GM18511 (cell line): ENCODE data around the gene ABHD1.
"Not testable (repeated sequence)": the region's sequence is repeated elsewhere in the genome, so short reads cannot be mapped to it uniquely, and the experiment has no call there.

ENCODE experiments used
- ATAC-seq: cut with Tn5 transposase; IDR thresholded peaks from one replicate; pipeline ENCODE4 v1.9.1; 2021; ENCODE audit warnings: mild to moderate bottlenecking, moderate library complexity; ENCODE audit not compliant: unreplicated experiment

ABHD1 gene

GRCh38 chr2:27109083-27109482, 14.5 kb upstream of the ABHD1 start:
- no peak for ATAC-seq

DNA sequence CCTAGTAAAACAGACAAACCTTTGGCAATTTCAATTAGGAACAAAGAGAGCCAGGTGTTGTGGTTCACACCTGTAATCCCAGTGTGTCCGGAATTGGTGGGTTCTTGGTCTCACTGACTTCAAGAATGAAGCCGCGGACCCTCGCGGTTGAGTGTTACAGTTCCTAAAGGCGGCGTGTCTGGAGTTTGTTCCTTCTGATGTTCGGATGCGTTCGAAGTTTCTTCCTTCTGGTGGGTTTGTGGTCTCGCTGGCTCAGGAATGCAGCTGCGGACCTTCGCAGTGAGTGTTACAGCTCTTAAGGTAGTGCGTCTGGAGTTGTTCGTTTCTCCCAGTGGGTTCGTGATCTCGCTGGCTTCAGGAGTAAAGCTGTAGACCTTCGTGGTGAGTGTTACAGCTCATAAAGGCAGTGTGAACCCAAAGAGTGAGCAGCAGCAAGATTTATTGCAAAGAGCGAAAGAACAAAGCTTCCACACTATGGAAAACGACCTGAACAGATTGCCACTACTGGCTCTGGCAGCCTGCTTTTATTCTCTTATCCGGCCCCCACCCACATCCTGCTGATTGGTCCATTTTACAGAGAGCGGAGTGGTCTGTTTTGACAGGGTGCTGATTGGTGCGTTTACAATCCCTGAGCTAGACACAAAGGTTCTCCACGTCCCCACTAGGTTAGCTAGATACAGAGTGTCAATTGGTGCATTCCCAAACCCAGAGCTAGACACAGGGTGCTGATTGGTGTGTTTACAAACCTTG, 12.8 kb upstream of the ABHD1 start:
- not testable (repeated sequence) for ATAC-seq

- not testable (repeated sequence) for ATAC-seq
Measured at GRCh38 chr2:27111392-27112078, 12.1 kb upstream of the ABHD1 start.

GRCh38 chr2:27115519-27115918, 8.1 kb upstream of the ABHD1 start:
- ATAC-seq, result no peak

- ATAC-seq, result no peak
Measured at GRCh38 chr2:27117995-27118524, 5.6 kb upstream of the ABHD1 start.

DNA sequence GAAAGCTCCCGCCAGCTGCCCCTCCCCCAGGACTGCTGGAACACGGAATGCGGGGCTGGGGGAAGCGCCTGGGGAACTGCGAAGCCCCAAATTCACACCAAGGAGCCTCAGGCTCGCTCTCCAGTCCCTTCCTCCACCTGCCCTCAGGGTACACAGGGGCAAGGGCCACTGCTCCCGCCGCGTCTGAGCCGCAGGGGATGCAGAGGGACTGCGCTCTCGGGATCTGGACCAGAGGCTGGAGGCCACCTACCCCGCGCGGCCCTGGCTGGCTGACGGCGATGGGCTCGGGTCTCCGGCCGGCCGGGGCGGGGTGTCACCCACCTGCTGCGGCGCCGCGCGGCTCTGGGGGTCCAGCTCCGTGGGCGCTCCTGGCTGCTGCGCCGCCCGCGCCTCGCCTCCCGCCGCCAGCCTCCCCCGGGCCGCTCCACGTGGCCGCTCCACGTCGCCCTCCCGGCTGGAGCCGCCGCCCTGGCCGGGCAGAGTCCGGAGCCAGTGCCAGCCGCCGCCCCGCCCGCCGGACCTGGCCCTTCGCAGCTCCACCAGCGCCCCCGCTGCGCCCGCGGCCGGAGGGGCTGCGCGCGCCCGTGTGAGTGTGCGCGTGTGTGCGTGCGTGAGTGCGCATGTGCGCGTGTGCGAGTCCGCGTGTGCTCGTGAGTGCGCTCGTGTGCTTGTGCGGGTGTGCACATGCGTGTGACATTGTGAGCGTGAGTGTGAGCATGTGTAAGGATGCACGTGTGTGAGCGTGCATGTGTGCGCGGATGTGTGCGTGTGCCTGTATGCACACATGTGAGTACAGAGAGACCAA, 4.9 kb upstream of the ABHD1 start, which contains the start of gene CGREF1:
Gene CGREF1 (minus strand): TSS at position 604 of the 805 bp plus-strand sequence. CDS start 14,762 bp downstream, outside the sequence.
- no peak for ATAC-seq

- ATAC-seq, result not testable (repeated sequence)
Measured at GRCh38 chr2:27119330-27119670, 4.3 kb upstream of the ABHD1 start.

- no peak for ATAC-seq
Measured at GRCh38 chr2:27121906-27122305, 1.7 kb upstream of the ABHD1 start.

- no peak for ATAC-seq
Measured at GRCh38 chr2:27122791-27123190, 824 bp upstream of the ABHD1 start.

DNA sequence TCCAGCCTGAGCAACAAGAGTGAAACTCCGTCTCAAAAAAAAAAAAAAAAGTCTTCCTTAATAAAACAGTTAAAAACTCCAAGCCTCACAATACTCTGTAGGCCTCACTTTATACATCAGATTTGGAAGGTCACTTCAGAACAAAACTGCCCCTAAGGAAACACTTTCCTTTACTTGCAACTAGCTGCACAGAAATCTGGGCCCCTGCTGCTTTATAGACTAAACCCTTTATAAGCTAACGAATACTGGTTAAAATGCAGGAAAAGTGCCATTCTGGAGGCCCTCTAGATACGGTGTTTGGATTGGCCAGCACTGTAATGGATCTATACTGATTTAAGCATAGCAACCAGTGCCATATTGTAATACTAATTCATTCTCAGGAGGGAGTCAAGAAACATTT, 1.5 kb downstream of the ABHD1 start:
- no peak for ATAC-seq

- ATAC-seq, result no peak
Measured at GRCh38 chr2:27126252-27126710, 2.7 kb downstream of the ABHD1 start.

GRCh38 chr2:27127883-27128667, 4.5 kb downstream of the ABHD1 start:
- no peak for ATAC-seq

DNA sequence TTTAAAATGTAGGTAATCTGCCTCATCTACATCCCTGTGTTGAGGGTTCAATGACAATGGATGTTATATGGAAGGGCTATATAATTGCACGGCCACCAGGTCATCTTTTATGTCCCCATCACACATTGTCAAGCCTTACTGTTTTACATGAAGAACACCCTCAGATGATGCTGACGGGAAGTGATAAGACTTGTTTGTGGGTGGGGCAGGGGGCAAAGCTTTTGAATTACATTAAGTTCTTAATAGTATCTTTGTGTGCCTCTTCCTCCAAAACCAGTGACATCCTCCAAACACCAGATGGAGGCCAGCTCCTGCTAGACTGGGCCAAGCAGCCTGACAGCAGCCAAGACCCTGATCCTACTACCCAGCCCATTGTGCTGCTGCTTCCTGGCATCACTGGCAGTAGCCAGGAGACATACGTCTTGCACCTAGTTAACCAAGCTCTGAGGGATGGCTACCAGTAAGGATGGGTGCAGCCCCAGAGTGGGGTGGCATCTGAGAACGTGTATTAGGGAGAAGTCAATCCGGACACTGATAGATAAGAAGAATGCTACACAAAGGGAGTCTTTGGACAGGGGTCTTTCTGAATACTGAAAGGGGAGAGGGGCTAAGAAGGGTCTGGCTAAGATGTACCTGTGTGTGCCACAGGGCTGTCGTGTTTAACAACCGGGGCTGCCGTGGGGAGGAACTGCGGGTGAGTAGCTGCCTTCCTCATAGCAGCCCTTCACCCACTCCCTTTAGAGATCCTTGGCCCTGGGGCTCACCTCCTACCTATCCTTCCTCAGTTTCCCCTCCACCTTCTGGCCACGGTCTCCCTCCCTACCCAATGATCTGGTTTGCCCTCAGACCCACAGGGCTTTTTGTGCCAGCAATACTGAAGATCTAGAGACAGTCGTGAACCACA, 5.3 kb downstream of the ABHD1 start:
- ATAC-seq, result no peak

DNA sequence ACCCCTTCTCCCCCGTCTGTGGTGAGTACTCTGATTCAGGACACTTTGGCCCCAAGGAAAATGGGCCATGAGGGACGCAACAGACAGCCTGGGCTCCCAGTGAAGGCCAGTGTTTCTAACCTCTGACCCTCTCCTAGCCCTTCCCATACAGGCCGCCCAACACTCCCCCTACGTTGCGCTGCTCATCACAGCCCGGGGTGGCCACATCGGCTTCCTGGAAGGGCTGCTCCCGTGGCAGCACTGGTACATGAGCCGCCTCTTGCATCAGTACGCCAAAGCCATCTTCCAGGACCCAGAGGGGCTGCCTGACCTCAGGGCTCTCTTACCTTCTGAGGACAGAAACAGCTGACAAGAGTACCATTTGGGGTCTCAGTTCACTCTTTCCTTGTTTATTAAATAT, 6.8 kb downstream of the ABHD1 start:
- ATAC-seq, result no peak

DNA sequence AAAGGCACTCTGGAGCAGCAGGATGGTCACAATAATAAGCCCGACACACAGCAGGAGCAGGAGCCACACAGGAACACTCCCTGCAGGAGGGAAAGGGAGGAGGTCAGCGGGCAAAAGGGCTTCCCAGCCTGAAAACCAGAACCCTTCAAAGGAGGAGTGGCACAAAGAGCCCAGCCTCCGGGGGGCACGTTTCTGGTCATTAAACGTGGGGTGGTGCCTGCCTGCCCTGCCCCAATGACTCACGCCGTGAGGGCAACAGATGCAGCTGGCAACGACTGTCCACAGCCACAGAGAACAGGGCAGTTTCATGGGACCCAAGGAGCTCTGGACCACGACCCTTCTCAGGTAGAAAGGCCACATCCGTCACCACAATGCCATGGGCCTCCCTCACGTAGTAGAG, 7.8 kb downstream of the ABHD1 start:
- ATAC-seq, result no peak

DNA sequence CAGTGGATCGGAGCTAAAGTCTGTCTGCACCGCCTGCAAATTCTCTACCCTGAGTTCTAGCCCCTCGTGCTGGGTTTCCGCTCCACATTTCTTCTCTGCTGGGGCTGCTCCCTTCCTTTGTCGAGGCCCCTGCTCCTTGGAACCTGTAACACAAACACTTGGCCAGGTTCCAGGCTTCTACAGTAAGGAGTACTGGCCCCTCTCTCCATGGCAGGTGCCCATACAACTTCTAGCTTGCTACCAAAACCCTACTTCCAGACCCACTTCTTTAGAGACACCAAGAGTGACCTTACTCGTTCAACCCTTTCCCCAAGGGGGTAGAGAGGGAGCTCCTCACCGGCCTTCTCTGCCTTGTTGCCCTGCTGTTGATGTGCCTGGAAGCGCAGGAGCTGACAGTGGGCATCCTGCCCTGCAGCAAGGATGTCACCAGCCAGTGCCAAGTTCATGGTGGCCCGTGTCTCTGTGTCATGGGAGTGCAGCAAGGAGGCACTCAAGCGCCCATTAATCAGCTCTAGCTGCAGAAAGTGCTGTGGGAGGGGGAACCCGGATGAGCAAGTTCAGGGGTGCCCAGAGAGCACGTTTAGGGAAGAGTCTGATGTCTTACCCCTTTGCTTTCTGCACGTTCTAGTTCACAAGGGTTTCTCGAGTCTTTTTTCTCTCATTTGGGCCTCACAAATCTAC, 9.7 kb downstream of the ABHD1 start:
- no peak for ATAC-seq

DNA sequence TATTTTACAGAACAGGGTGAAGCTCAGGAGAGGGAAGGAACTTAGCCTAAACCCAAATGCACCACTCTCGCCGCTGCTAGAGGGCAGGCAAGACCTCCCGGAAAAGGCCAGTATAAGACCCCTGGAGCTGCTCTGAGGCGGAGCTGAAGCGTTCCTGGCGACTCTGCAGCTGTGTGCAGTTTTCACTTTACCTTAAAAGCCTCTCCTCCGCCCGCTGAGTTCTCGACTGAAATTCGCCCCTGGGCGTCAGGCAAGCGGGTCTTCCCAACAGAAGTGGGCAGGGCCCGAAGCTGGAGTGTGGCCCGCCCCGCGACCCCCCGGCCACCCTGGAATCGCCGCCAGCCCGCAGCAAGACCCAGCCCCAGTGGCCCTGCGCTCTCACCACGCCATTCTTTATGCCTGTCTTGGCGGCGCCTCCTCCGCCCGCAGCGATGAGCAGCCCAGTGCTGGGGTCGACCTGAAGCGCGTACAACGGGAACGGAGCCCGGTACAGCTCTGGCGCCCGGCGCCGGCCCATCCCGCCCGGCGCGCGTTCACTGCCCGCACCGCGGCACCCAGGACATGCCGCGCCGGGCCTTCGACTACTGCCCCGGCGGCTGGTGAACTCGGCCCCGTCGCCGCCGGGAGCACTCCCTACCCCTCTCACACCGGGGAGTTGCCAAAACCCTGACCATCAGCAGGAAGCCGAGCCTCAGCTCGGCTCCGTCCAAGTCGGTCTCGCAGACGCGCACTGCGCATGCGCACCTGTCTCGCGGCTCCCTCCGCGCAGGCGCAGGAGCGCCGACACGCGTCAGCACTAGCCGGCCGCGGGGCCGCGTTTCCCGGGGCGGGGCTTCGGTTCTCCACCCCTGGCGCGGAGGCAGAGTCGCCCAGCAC, 10.5 kb downstream of the ABHD1 start, which contains the start of gene PREB:
Gene PREB (minus strand): TSS at position 732 of the 876 bp plus-strand sequence. CDS start 215 bp downstream, at position 517.
- peak; percentile 91 for ATAC-seq
